Activated naive CD8-positive, alpha-beta T cell treated with anti-CD3 and anti-CD28 coated beads, Interleukin-2, amount 50 U/mL, for 24 hours (primary cell): ENCODE results near the gene ABCF3.

Experiments
- ATAC-seq: fragments of 150-1000 bp; cut with Tn5 transposase; one replicate; pipeline ENCODE4 v1.10.0; 2021
- DNase-seq: peaks from one replicate; pipeline ENCODE4 v3.0.0; 2021
- H3K27ac Mint-ChIP-seq: one replicate; pipeline ENCODE4 v1.8.0; 2021; ENCODE audit warnings: mild to moderate bottlenecking, mixed read lengths
- H3K27me3 Mint-ChIP-seq: one replicate; pipeline ENCODE4 v1.8.0; 2021; ENCODE audit warnings: mixed read lengths
- H3K36me3 Mint-ChIP-seq: one replicate; pipeline ENCODE4 v1.8.0; 2021; ENCODE audit warnings: low read depth, mixed read lengths
- H3K4me1 Mint-ChIP-seq: one replicate; pipeline ENCODE4 v1.8.0; 2021; ENCODE audit warnings: mixed read lengths
- H3K4me3 Mint-ChIP-seq: one replicate; pipeline ENCODE4 v1.8.0; 2021; ENCODE audit warnings: mild to moderate bottlenecking, moderate library complexity, mixed read lengths
- H3K9me3 Mint-ChIP-seq: one replicate; pipeline ENCODE4 v1.8.0; 2021; ENCODE audit warnings: mixed read lengths

The ABCF3 gene

DNA sequence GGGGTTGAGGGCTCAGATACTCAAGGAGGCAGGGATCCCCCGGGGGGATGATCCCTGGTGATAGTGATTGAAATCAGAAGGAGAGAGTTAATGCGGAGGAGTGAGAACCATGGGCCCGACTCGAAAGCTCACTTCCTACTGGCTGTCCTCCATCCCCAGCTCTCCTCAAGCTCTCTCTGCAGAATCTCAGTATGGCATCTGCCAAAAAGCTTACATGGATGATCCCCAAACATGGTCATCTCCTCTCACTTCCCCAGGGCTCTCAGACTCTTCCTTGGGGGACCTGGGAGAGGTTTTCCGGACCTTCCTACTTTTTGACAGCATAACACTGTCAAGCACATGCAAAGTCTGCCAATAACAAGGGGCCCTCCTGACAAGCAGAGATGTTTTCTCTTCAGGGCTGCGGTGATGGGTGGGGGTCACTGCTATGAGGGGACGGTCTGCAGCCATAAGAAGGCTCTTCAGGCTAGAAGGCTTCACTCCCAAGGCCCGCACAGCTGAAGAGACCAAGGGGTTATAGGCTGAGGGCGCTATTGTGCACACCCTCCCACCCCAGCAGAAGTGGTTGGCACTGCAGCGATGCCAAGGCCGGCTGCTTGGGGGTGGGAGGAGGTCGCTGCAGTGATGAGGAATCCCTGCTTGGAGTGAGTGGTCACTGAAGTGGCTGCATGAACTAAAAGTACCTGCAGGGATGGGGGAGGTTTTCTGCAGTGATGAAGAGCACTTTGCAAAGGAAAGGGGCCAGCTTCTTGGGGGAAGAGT, 42.6 kb downstream of the ABCF3 start:
- no peak for ATAC-seq
- Mint-ChIP-seq H3K9me3 (no peaks in the 10 kb centered on the region), H3K27me3 (peaks cover 53% of the 10 kb centered on the region), H3K27ac (no peak overlapping the region), H3K36me3 (no peaks in the 10 kb centered on the region), H3K4me3 (peak overlapping the region; percentile 43), H3K4me1 (peaks cover 7% of the 10 kb centered on the region)
- no peak for DNase-seq

GRCh38 chr3:184229394-184230080, 43.5 kb downstream of the ABCF3 start, which contains the start of gene VWA5B2:
TSS of gene VWA5B2 (plus strand) at chr3:184229585. CDS start at chr3:184230529, 944 bp downstream.
- H3K9me3 Mint-ChIP-seq, result no peaks in the 10 kb centered on the region
- H3K4me3 Mint-ChIP-seq, result peak within 1 kb of the TSS; percentile 53
- peak; percentile 74 for DNase-seq
- H3K27me3 Mint-ChIP-seq, result peaks cover 48% of the 10 kb centered on the region
- H3K36me3 Mint-ChIP-seq, result no peaks in the 10 kb centered on the region
- no peak within 1 kb of the TSS for H3K27ac Mint-ChIP-seq
- peak; percentile 89 for ATAC-seq
- peaks cover 7% of the 10 kb centered on the region for H3K4me1 Mint-ChIP-seq

DNA sequence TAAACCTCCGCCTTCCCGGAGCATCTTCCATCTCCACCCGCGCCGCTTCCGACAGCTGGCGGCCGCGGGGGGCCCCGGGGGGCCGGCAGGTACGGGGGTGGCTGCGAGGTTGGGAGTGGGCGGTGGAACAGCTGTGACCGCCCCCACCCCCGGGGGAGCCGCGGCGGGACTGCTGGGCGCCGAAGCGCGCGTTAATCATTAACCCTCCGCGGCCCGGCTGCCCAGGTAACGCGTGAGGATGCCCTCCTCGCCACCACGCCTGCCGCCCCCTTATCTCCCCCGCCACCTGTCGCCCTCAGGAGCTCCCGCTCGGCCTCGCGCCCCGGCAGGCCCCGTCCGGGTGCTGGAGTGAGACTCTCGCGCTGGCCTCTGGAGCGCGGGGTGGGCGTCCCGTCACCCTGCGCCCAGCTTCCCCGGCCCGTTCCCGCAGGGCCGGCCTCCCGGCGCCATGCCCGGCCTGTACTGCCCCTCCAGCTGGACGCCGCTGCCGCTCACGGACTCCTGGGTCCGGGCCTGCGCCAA, 44.1 kb downstream of the ABCF3 start:
- ATAC-seq (no peak), DNase-seq (no peak)
- Mint-ChIP-seq H3K4me1 (peaks cover 7% of the 10 kb centered on the region), H3K27ac (no peak overlapping the region), H3K36me3 (no peaks in the 10 kb centered on the region), H3K27me3 (peaks cover 47% of the 10 kb centered on the region), H3K4me3 (peak overlapping the region; percentile 53), H3K9me3 (no peaks in the 10 kb centered on the region)

- no peak overlapping the region for H3K27ac Mint-ChIP-seq
- H3K4me3 Mint-ChIP-seq, result peak overlapping the region; percentile 69
- peaks cover 7% of the 10 kb centered on the region for H3K4me1 Mint-ChIP-seq
- DNase-seq (no peak), ATAC-seq (no peak)
- H3K9me3 Mint-ChIP-seq, result no peaks in the 10 kb centered on the region
- H3K27me3 Mint-ChIP-seq, result peaks cover 42% of the 10 kb centered on the region
- no peaks in the 10 kb centered on the region for H3K36me3 Mint-ChIP-seq
Observed at GRCh38 chr3:184230603-184231528, 44.9 kb downstream of the ABCF3 start.

DNA sequence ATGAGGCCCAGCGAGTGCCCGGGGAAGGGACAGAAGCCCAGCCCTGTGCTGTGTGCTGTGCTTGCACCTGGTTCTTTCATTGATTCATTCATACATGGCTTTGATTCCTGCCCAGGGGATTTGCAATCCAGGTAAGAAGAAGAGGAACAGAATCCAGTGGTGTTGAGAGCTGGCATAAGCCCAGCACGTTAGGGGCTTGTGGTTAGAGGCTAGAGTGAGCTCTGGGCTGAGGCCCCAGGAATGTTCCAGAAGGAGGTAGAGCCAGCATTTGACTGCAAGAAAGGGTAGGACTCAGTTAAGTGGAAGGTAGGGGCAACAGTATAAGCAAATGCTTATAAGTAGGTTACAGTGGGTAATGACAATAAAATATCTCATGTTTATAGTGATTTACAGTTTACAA, 45.7 kb downstream of the ABCF3 start:
- H3K27me3 Mint-ChIP-seq, result peaks cover 42% of the 10 kb centered on the region
- no peak for ATAC-seq
- H3K4me3 Mint-ChIP-seq, result no peak overlapping the region
- H3K36me3 Mint-ChIP-seq, result no peaks in the 10 kb centered on the region
- H3K27ac Mint-ChIP-seq, result no peak overlapping the region
- no peak for DNase-seq
- no peaks in the 10 kb centered on the region for H3K9me3 Mint-ChIP-seq
- peaks cover 7% of the 10 kb centered on the region for H3K4me1 Mint-ChIP-seq

- no peak for ATAC-seq
Observed at GRCh38 chr3:184233127-184233843, 47.3 kb downstream of the ABCF3 start.

DNA sequence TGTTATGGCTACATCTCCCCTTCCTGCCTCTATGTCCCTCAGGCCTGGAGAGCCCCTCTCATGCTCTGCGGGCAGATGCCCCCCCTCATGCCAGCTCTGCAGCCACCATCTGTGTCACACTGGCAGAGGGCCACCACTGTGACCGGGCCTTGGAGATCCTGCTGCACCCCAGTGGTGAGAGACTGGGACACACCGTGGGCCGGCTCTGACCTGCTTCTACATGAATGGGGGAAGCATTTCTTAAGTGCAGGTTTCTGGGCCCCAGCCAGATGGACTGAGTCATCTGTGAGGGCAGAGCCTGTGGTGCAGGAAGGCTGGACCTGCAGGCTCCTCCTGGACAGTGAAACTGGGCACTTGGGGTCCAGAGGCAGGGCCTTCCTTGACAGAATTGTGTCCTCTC, 48.2 kb downstream of the ABCF3 start:
- Mint-ChIP-seq H3K4me3 (no peak overlapping the region), H3K9me3 (no peaks in the 10 kb centered on the region), H3K4me1 (peaks cover 7% of the 10 kb centered on the region), H3K36me3 (no peaks in the 10 kb centered on the region), H3K27ac (no peak overlapping the region), H3K27me3 (peaks cover 25% of the 10 kb centered on the region)
- no peak for ATAC-seq
- DNase-seq, result no peak

More at GRCh38 chr3:184233127-184233843, 47.3 kb downstream of the ABCF3 start:
- no peak for DNase-seq
- Mint-ChIP-seq H3K4me1 (peaks cover 7% of the 10 kb centered on the region), H3K4me3 (no peak overlapping the region), H3K36me3 (no peaks in the 10 kb centered on the region), H3K9me3 (no peaks in the 10 kb centered on the region), H3K27ac (no peak overlapping the region), H3K27me3 (peaks cover 34% of the 10 kb centered on the region)

GRCh38 chr3:184234671-184235380, 48.8 kb downstream of the ABCF3 start:
- Mint-ChIP-seq H3K4me3 (no peak overlapping the region), H3K4me1 (peaks cover 7% of the 10 kb centered on the region), H3K9me3 (no peaks in the 10 kb centered on the region), H3K27ac (no peak overlapping the region), H3K27me3 (peaks cover 23% of the 10 kb centered on the region), H3K36me3 (no peaks in the 10 kb centered on the region)
- peak; percentile 4 for ATAC-seq
- no peak for DNase-seq

DNA sequence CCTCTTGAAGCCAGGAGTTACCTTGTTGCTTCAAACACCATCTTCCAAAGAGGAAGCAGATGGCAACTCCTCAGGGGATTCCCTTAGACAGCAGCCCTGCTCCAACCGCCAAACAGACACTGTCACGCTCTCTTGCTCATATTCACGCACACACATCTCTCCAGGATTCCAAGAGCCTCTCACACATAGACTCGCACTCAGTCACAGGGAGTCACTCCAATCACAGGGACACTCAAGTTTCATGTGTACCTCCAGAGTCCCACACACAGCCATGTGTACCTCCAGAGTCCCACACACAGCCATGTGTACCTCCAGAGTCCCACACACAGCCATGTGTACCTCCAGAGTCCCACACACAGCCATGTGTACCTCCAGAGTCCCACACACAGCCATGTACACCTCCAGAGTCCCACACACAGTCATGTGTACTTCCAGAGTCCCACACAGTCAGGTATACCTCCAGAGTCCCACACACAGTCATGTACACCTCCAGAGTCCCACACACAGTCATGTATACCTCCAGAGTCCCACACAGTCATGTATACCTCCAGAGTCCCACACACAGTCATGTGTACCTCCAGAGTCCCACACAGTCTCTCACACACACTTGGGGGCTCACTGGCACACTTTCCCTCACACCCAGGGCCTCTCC, 49.5 kb downstream of the ABCF3 start:
- no peak for DNase-seq
- H3K27ac Mint-ChIP-seq, result no peak overlapping the region
- ATAC-seq, result no peak
- no peaks in the 10 kb centered on the region for H3K9me3 Mint-ChIP-seq
- peaks cover 22% of the 10 kb centered on the region for H3K27me3 Mint-ChIP-seq
- H3K36me3 Mint-ChIP-seq, result no peaks in the 10 kb centered on the region
- H3K4me1 Mint-ChIP-seq, result peaks cover 7% of the 10 kb centered on the region
- H3K4me3 Mint-ChIP-seq, result no peak overlapping the region

DNA sequence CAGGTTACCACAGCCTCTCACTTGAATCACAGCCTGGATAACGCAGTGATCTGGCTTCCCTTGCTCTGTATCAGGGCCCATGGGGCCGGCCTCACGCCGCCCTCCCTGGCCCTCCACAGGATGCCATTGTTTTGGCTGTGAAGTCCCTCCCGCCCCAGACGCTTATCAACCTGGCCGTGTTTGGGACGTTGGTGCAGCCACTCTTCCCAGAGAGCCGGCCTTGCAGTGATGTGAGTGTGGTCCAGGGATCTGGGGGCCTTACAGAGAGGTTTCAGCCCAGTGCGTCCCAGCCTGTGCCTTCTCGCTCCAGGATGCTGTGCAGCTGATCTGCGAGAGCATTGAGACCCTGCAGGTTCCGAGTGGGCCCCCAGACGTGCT, 50.0 kb downstream of the ABCF3 start:
- Mint-ChIP-seq H3K4me3 (no peak overlapping the region), H3K27me3 (peaks cover 20% of the 10 kb centered on the region), H3K36me3 (no peaks in the 10 kb centered on the region), H3K27ac (no peak overlapping the region), H3K9me3 (no peaks in the 10 kb centered on the region), H3K4me1 (peaks cover 5% of the 10 kb centered on the region)
- no peak for DNase-seq
- no peak for ATAC-seq

DNA sequence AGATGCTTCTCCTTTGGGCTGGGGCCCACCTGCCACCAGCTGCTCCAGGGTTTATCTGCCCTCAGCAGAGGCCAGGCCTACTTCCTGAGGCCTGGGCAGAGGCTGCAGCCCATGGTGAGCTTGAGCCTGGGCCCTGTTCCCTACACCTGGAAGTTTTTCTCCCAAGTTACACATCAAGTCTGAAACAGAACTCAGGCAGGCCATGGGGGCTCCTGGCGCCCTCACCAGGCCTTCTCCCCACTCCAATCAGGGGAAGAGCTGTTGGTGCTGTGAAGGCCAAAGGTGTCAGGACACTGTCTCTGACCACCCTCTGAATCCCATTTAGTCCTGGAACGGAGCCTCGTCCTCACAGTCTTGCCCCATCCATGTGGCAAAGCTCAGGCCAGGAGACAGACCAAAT, 50.6 kb downstream of the ABCF3 start:
- Mint-ChIP-seq H3K27me3 (peaks cover 14% of the 10 kb centered on the region), H3K4me1 (no peaks in the 10 kb centered on the region), H3K4me3 (no peak overlapping the region), H3K9me3 (no peaks in the 10 kb centered on the region), H3K36me3 (no peaks in the 10 kb centered on the region), H3K27ac (no peak overlapping the region)
- ATAC-seq (no peak), DNase-seq (no peak)

- no peaks in the 10 kb centered on the region for H3K4me1 Mint-ChIP-seq
- no peak overlapping the region for H3K27ac Mint-ChIP-seq
- peaks cover 8% of the 10 kb centered on the region for H3K27me3 Mint-ChIP-seq
- H3K36me3 Mint-ChIP-seq, result peaks cover 2% of the 10 kb centered on the region
- ATAC-seq (no peak), DNase-seq (no peak)
- H3K4me3 Mint-ChIP-seq, result no peak overlapping the region
- no peaks in the 10 kb centered on the region for H3K9me3 Mint-ChIP-seq
Observed at GRCh38 chr3:184237211-184237610, 51.2 kb downstream of the ABCF3 start.

- H3K4me3 Mint-ChIP-seq, result no peak overlapping the region
- DNase-seq (no peak), ATAC-seq (no peak)
- peaks cover 6% of the 10 kb centered on the region for H3K36me3 Mint-ChIP-seq
- H3K9me3 Mint-ChIP-seq, result no peaks in the 10 kb centered on the region
- H3K27me3 Mint-ChIP-seq, result peaks cover 3% of the 10 kb centered on the region
- no peaks in the 10 kb centered on the region for H3K4me1 Mint-ChIP-seq
- no peak overlapping the region for H3K27ac Mint-ChIP-seq
Observed at GRCh38 chr3:184237807-184238206, 51.8 kb downstream of the ABCF3 start.
